Caco-2 (cell line): ENCODE measurements around the gene MS4A6E. TPM values are rescaled to one million over a fixed set of nuclear protein-coding genes. Genes with fewer than 3 reads are reported as not detected.

ENCODE experiments used
- BruUV-seq: library from RNA; stranded (reverse); fragments of 400-500 nt; replicated peaks from 2 replicates; lab custom pipeline; 2021; lab: Mats Ljungman, UMichigan
- CTCF ChIA-PET: fragments of 300-600 bp; sonication (Branson Sonifier 250); formaldehyde crosslinking; loops from one replicate; lab custom pipeline; 2022; ENCODE audit warnings: antibody characterized with exemption; lab: Charles Lee
- POLR2A ChIA-PET: fragments of 300-600 bp; sonication (Branson Sonifier 250); formaldehyde crosslinking; loops from one replicate; lab custom pipeline; 2022; ENCODE audit warnings: antibody characterized with exemption; lab: Charles Lee
- DNase-seq, 2 experiments: peaks; one replicate each; pipeline versions ENCODE4 v3.0.0 to v3.0.0-alpha.2; 2020 to 2022
- H3K27me3 ChIP-seq: replicated peaks from 2 replicates; pipeline ENCODE4 v1.6.0; 2011; ENCODE audit warnings: low read length; ENCODE audit not compliant: control insufficient read depth, insufficient read depth
- H3K36me3 ChIP-seq: 2 replicates; pipeline ENCODE4 v1.5.1; 2011; ENCODE audit warnings: low read length; ENCODE audit not compliant: control insufficient read depth, insufficient read depth
- H3K4me1 ChIP-seq: fragments of 250-450 bp; sonication (Bioruptor Pico); 2 replicates; pipeline ENCODE4 v1.5.1; 2020; ENCODE audit warnings: mild to moderate bottlenecking
- H3K4me3 ChIP-seq: 2 replicates; pipeline ENCODE4 v1.5.1; 2011; ENCODE audit warnings: low read depth, mild to moderate bottlenecking, control low read depth, low read length
- H3K9me3 ChIP-seq: fragments of 250-450 bp; sonication (Bioruptor Pico); 2 replicates; pipeline ENCODE4 v1.5.1; 2020; ENCODE audit warnings: mild to moderate bottlenecking, moderate library complexity
- H3K27ac Mint-ChIP-seq: one replicate; pipeline ENCODE4 v1.8.0; 2022; ENCODE audit warnings: mixed read lengths; ENCODE audit not compliant: unreplicated experiment
- H3K27me3 Mint-ChIP-seq: one replicate; pipeline ENCODE4 v1.8.0; 2022; ENCODE audit warnings: mixed read lengths; ENCODE audit not compliant: insufficient read depth, unreplicated experiment
- H3K36me3 Mint-ChIP-seq: one replicate; pipeline ENCODE4 v1.8.0; 2022; ENCODE audit warnings: mild to moderate bottlenecking, mixed read lengths; ENCODE audit not compliant: insufficient read depth, unreplicated experiment
- H3K4me1 Mint-ChIP-seq: one replicate; pipeline ENCODE4 v1.8.0; 2022; ENCODE audit warnings: low read depth, mixed read lengths; ENCODE audit not compliant: unreplicated experiment
- H3K4me3 Mint-ChIP-seq: one replicate; pipeline ENCODE4 v1.8.0; 2022; ENCODE audit warnings: mild to moderate bottlenecking, moderate library complexity, mixed read lengths; ENCODE audit not compliant: unreplicated experiment
- H3K9me3 Mint-ChIP-seq: one replicate; pipeline ENCODE4 v1.8.0; 2022; ENCODE audit warnings: mixed read lengths; ENCODE audit not compliant: unreplicated experiment
- intact Hi-C: fragments of 100-400 bp; cut with micrococcal nuclease; formaldehyde crosslinking; loops from one replicate; pipeline ENCODE4 v1.10.0; 2022; ENCODE audit not compliant: unreplicated experiment
- total RNA-seq: library from RNA; stranded (reverse); gene quantifications from 2 replicates; pipeline ENCODE4 v1.2.3, GENCODE V29; 2022
- TF ChIP-seq, protein P1 (sequence below), 2 experiments: fragments of 200-600 bp in 1 of 2; IDR thresholded peaks; 1 replicate in 1 of 2; 2 replicates in 1 of 2; pipeline versions ENCODE4 v1.5.1 to v1.8.0; 2011 to 2022; ENCODE audit warnings: antibody characterized with exemption in 1 of 2, control low read depth in 1 of 2, inconsistent platforms in 1 of 2, low read depth in 1 of 2, low read length in 1 of 2, mild to moderate bottlenecking in 1 of 2, moderate library complexity in 1 of 2; ENCODE audit not compliant: insufficient read depth in 1 of 2, severe bottlenecking in 1 of 2, unreplicated experiment in 1 of 2

MS4A6E gene
- total RNA-seq, 1 experiment from 2014 or later = not detected

- TF ChIP-seq, protein P1, sequence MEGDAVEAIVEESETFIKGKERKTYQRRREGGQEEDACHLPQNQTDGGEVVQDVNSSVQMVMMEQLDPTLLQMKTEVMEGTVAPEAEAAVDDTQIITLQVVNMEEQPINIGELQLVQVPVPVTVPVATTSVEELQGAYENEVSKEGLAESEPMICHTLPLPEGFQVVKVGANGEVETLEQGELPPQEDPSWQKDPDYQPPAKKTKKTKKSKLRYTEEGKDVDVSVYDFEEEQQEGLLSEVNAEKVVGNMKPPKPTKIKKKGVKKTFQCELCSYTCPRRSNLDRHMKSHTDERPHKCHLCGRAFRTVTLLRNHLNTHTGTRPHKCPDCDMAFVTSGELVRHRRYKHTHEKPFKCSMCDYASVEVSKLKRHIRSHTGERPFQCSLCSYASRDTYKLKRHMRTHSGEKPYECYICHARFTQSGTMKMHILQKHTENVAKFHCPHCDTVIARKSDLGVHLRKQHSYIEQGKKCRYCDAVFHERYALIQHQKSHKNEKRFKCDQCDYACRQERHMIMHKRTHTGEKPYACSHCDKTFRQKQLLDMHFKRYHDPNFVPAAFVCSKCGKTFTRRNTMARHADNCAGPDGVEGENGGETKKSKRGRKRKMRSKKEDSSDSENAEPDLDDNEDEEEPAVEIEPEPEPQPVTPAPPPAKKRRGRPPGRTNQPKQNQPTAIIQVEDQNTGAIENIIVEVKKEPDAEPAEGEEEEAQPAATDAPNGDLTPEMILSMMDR (IDR thresholded peaks at IDR 0.05; ENCODE audit: insufficient read depth in 1 of 2, low read depth in 1 of 2, low read length in 1 of 2, severe bottlenecking in 1 of 2, unreplicated experiment in 1 of 2) = no peak
- no peak overlapping the region for H3K4me3 Mint-ChIP-seq
- peaks cover 6% of the 10 kb centered on the region for H3K4me1 Mint-ChIP-seq
- no peaks in the 10 kb centered on the region for H3K9me3 Mint-ChIP-seq
- H3K27ac Mint-ChIP-seq = no peak overlapping the region
- Histone ChIP-seq H3K4me1 (no peaks in the 10 kb centered on the region; the same call in 1 of the 2 replicates), H3K4me3 (no peak overlapping the region), H3K9me3 (no peaks in the 10 kb centered on the region), H3K36me3 (no peaks in the 10 kb centered on the region), H3K27me3 (no peaks in the 10 kb centered on the region)
- POLR2A ChIA-PET = no interaction called here
- no peaks in the 10 kb centered on the region for H3K36me3 Mint-ChIP-seq
- CTCF ChIA-PET = interaction anchor here (1.5 kb wide), 1 partner anchor 14 kb away, joined by 6 read pairs; no protein-coding TSS in a partner anchor
- intact Hi-C loops = no loop called here
- no peaks in the 10 kb centered on the region for H3K27me3 Mint-ChIP-seq
- BruUV-seq = no TSS peak
- DNase-seq = no peak
Observed at GRCh38 chr11:60377401-60378136, 50.5 kb downstream of the MS4A6E start.

- H3K36me3 Mint-ChIP-seq = no peaks in the 10 kb centered on the region
- no TSS peak for BruUV-seq
- TF ChIP-seq, protein P1 (IDR thresholded peaks at IDR 0.05; ENCODE audit: insufficient read depth in 1 of 2, low read depth in 1 of 2, low read length in 1 of 2, severe bottlenecking in 1 of 2, unreplicated experiment in 1 of 2) = no peak
- ChIA-PET POLR2A (no interaction called here), CTCF (interaction anchor here (1.5 kb wide), 1 partner anchor 15 kb away, joined by 6 read pairs; no protein-coding TSS in a partner anchor)
- peaks cover 6% of the 10 kb centered on the region for H3K4me1 Mint-ChIP-seq
- no peak for DNase-seq
- Histone ChIP-seq H3K27me3 (no peaks in the 10 kb centered on the region), H3K4me1 (no peaks in the 10 kb centered on the region; the same call in 1 of the 2 replicates), H3K4me3 (no peak within 1 kb of the TSS), H3K36me3 (no peaks in the 10 kb centered on the region), H3K9me3 (no peaks in the 10 kb centered on the region)
- no peaks in the 10 kb centered on the region for H3K9me3 Mint-ChIP-seq
- no peak within 1 kb of the TSS for H3K27ac Mint-ChIP-seq
- intact Hi-C loops = no loop called here
- no peaks in the 10 kb centered on the region for H3K27me3 Mint-ChIP-seq
- H3K4me3 Mint-ChIP-seq = no peak within 1 kb of the TSS
Observed at GRCh38 chr11:60378354-60378753, 51.3 kb downstream of the MS4A6E start, which contains the start of gene MS4A7. Gene MS4A7, plus strand, starts transcription at chr11:60378532. Its CDS starts 4,610 bp downstream, at chr11:60383142.

DNA sequence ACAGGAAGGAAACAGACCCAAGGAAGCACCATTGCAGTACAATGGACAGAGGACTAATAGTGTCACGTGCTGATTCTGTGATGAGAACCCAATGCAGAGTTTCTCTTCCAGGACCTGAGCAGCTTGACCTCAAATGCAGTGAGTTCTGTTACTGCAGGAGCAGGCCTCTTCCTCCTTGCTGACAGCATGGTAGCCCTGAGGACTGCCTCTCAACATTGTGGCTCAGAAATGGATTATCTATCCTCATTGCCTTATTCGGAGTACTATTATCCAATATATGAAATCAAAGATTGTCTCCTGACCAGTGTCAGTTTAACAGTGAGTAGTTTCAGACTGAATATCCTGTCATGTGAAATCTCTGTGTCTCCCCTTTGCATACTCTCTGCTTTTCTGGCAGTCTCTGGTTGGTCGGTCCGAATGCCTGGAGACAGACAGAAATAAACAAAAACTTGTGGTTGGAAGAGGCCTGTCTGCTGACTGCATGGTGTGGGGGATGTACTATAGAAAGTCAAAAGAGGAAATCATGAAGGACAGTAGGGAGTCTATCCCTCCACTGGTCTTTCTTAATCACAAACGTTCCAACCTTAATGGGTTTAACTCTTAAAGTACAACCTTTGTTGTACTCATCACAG lies 62.3 kb downstream of the MS4A6E start:
- no peaks in the 10 kb centered on the region for H3K27me3 Mint-ChIP-seq
- H3K36me3 Mint-ChIP-seq = no peaks in the 10 kb centered on the region
- H3K27ac Mint-ChIP-seq = no peak overlapping the region
- Histone ChIP-seq H3K36me3 (no peaks in the 10 kb centered on the region), H3K9me3 (no peaks in the 10 kb centered on the region; the same call in 1 of the 2 replicates), H3K4me1 (no peaks in the 10 kb centered on the region), H3K27me3 (no peaks in the 10 kb centered on the region), H3K4me3 (no peak overlapping the region)
- POLR2A ChIA-PET = no interaction called here
- intact Hi-C loops = no loop called here
- DNase-seq = no peak
- CTCF ChIA-PET = no interaction called here
- no peak overlapping the region for H3K4me3 Mint-ChIP-seq
- H3K9me3 Mint-ChIP-seq = peaks cover 9% of the 10 kb centered on the region
- H3K4me1 Mint-ChIP-seq = no peaks in the 10 kb centered on the region
- TF ChIP-seq, protein P1 (IDR thresholded peaks at IDR 0.05; ENCODE audit: insufficient read depth in 1 of 2, low read depth in 1 of 2, low read length in 1 of 2, severe bottlenecking in 1 of 2, unreplicated experiment in 1 of 2) = no peak
- no TSS peak for BruUV-seq
